Tibial nerve (tissue), 4 donors: Measurements from ENCODE around the gene ZNF215.

Source experiments
- CTCF ChIP-seq, 5 experiments: fragments of 200-600 bp in 3 of 5; fragments of 450-650 bp in 2 of 5; sonication (generic) in 3 of 5; IDR thresholded peaks; one replicate each; pipeline ENCODE4 v1.5.1; 2016 to 2019; ENCODE audit warnings: antibody characterized with exemption in 5 of 5, mild to moderate bottlenecking in 3 of 5, moderate library complexity in 2 of 5
- EP300 ChIP-seq, 2 donors: sonication (generic); formaldehyde crosslinking; IDR thresholded peaks; one replicate each; pipeline ENCODE4 v1.6.1; 2017; ENCODE audit warnings: antibody characterized with exemption in 2 of 2, mild to moderate bottlenecking in 1 of 2
- POLR2A ChIP-seq, 2 donors: fragments of 450-650 bp; IDR thresholded peaks; one replicate each; pipeline ENCODE4 v1.6.1; 2017; ENCODE audit warnings: antibody characterized with exemption in 2 of 2, mild to moderate bottlenecking in 2 of 2, moderate library complexity in 2 of 2

DNA sequence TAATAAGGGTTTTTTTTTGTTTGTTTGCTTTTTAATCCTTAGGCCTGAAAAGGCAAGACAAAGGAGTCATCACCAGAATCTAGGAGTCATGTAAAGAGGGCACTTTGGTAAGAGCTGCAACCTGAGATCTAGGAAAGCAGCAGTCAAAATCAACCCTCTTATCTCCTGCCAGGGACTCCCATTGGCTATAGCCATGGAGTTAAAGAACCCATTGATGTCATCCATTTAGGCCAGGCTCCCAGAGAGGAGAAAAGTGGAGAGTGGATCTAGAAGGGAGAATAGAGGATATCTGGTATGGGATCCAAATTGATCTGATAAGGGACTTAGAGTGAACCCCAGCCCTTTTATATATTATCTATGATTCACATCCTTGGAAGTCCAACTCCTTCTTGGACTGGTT is 35.9 kb downstream of the ZNF215 start:
- TF ChIP-seq CTCF (IDR thresholded peaks at IDR 0.05) (no peak), EP300 (IDR thresholded peaks at IDR 0.05) (no peak), POLR2A (IDR thresholded peaks at IDR 0.05) (no peak)
